Ovary (tissue), 3 donors: ENCODE measurements around the gene TMEM132D.

Experiments
- CTCF ChIP-seq, 3 donors: fragments of 450-650 bp in 2 of 3; fragments of 200-600 bp in 1 of 3; IDR thresholded peaks; one replicate each; pipeline versions ENCODE4 v1.5.1 to v1.8.0; 2016 to 2022; ENCODE audit warnings: antibody characterized with exemption in 3 of 3, mild to moderate bottlenecking in 1 of 3
- EP300 ChIP-seq: sonication (generic); formaldehyde crosslinking; IDR thresholded peaks from one replicate; pipeline ENCODE4 v1.6.1; 2017; ENCODE audit warnings: antibody characterized with exemption
- POLR2A ChIP-seq: fragments of 450-650 bp; IDR thresholded peaks from one replicate; pipeline ENCODE4 v1.6.1; 2017; ENCODE audit warnings: antibody characterized with exemption, mild to moderate bottlenecking, moderate library complexity
- donor health status: DM: no; HTN: no; CAD: no.

- TF ChIP-seq CTCF (IDR thresholded peaks at IDR 0.05) (no peak), POLR2A (no peak), EP300 (no peak)
Measured at GRCh38 chr12:129119537-129119936, 784.3 kb downstream of the TMEM132D start.
